Common myeloid progenitor, CD34-positive (primary cell): Measurements from ENCODE around the gene GRID1.
"Not testable (repeated sequence)": the region's sequence is repeated elsewhere in the genome, so short reads cannot be mapped to it uniquely, and the experiment has no call there.

Experiments
- CTCF ChIA-PET: fragments of 350-600 bp; sonication (Branson Sonifier 250); formaldehyde crosslinking; loops from one replicate; lab custom pipeline; 2021; ENCODE audit warnings: antibody characterized with exemption; lab: Charles Lee
- POLR2A ChIA-PET: fragments of 350-600 bp; sonication (Branson Sonifier 250); formaldehyde crosslinking; loops from one replicate; lab custom pipeline; 2021; ENCODE audit warnings: antibody characterized with exemption; lab: Charles Lee
- DNase-seq, 3 donors: peaks; one replicate each; pipeline versions ENCODE4 v3.0.0 to v3.0.0-alpha.2; 2013
- H3K27ac ChIP-seq, 2 experiments: 1 replicate in 1 of 2; 2 replicates in 1 of 2; pipeline ENCODE4 v1.7.0; 2013; ENCODE audit warnings: inconsistent platforms in 2 of 2, low read length in 2 of 2, mild to moderate bottlenecking in 2 of 2, low read depth in 1 of 2, moderate library complexity in 1 of 2; ENCODE audit not compliant: severe bottlenecking in 2 of 2, insufficient read depth in 1 of 2, poor library complexity in 1 of 2
- H3K27me3 ChIP-seq, 5 experiments: replicated peaks in 2 of 5; 1 replicate in 3 of 5; 2 replicates in 2 of 5; pipeline versions ENCODE4 v1.6.1 to v1.7.0; 2013; ENCODE audit warnings: low read length in 4 of 5, mild to moderate bottlenecking in 2 of 5, moderate library complexity in 2 of 5, inconsistent platforms in 1 of 5; ENCODE audit not compliant: insufficient read depth in 5 of 5, control insufficient read depth in 4 of 5
- H3K36me3 ChIP-seq, 4 experiments: 1 replicate in 2 of 4; 2 replicates in 2 of 4; pipeline versions ENCODE4 v1.6.1 to v1.7.0; 2013; ENCODE audit warnings: low read length in 3 of 4, control low read depth in 1 of 4, mild to moderate bottlenecking in 1 of 4; ENCODE audit not compliant: control insufficient read depth in 4 of 4, insufficient read depth in 4 of 4
- H3K4me1 ChIP-seq, 4 experiments: 1 replicate in 3 of 4; 2 replicates in 1 of 4; pipeline versions ENCODE4 v1.6.1 to v1.7.1; 2013; ENCODE audit warnings: low read length in 3 of 4, mild to moderate bottlenecking in 3 of 4, control low read depth in 1 of 4, inconsistent platforms in 1 of 4, moderate library complexity in 1 of 4; ENCODE audit not compliant: control insufficient read depth in 4 of 4, insufficient read depth in 4 of 4; ENCODE audit errors: control extremely low read depth in 1 of 4
- H3K4me3 ChIP-seq, 7 experiments: 1 replicate in 4 of 7; 2 replicates in 3 of 7; pipeline versions ENCODE4 v1.5.1 to v1.7.0; 2013; ENCODE audit warnings: mild to moderate bottlenecking in 7 of 7, low read length in 6 of 7, moderate library complexity in 6 of 7, inconsistent platforms in 2 of 7, low read depth in 2 of 7, control low read depth in 1 of 7; ENCODE audit not compliant: insufficient read depth in 4 of 7, control insufficient read depth in 1 of 7; ENCODE audit errors: extremely low read depth in 1 of 7
- H3K9me3 ChIP-seq, 5 experiments: 1 replicate in 4 of 5; 2 replicates in 1 of 5; pipeline versions ENCODE4 v1.6.1 to v1.7.1; 2013; ENCODE audit warnings: low read length in 4 of 5, mild to moderate bottlenecking in 2 of 5, inconsistent platforms in 1 of 5, low read depth in 1 of 5, moderate library complexity in 1 of 5; ENCODE audit not compliant: control insufficient read depth in 4 of 5, insufficient read depth in 2 of 5; ENCODE audit errors: control extremely low read depth in 1 of 5
- WGBS: methylation state at CpG from one replicate; pipeline ENCODE4 v1.1.5; 2013; ENCODE audit not compliant: insufficient coverage; 5-methylcytosine and 5-hydroxymethylcytosine counted together

The GRID1 gene

DNA sequence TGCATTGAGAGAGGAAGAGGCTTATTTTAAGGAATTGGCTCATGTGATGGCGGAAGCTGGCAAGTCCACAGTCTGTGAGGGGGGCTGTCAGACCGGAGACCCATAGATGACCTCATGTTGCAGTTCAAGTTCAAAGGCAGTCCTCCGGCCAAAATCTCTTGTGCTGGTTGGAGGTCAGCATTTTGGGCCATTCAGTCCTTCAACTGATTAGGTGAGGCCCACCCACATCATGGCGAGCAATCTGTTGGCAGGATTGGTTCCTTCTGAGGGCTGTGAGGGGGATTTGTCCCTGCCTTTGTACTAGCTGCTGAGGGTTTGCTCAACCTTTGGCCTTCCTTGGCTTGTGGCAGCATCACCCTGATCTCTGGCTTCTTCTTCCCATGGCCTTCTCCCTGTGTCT, 290.1 kb downstream of the GRID1 start:
- H3K36me3 ChIP-seq, H3K27ac ChIP-seq, H3K4me3 ChIP-seq, DNase-seq, CTCF ChIA-PET, H3K4me1 ChIP-seq, H3K9me3 ChIP-seq, POLR2A ChIA-PET: not testable (repeated sequence)
- H3K27me3 ChIP-seq, result peaks cover 0 to 14% (median 4%) of the 10 kb centered on the region in 5 experiments
- WGBS, result 96% methylated on average over 2 of the region's 4 CpGs

DNA sequence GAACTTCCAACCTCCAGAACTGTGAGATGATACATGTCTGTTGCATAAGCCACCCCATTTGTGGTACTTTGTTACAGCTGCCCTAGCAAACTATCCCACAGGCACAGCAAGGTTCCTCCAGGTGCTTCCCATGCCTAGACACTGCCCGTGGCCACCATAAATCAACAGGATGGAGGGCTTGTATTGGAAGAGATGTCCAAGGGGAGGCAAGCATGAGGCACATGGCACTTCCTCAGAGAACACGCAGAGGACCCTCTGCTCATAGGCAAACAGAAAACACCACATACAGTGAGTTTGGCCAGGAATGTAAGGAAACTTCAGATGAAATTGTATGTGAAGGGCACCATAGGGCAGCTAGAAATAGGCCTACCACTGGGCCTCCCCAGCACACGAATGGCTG, 291.1 kb downstream of the GRID1 start:
- H3K9me3 ChIP-seq, result no peaks in the 10 kb centered on the region
- no peaks in the 10 kb centered on the region for H3K36me3 ChIP-seq
- POLR2A ChIA-PET, result no interaction called here
- H3K4me3 ChIP-seq, result no peak overlapping the region
- no peaks in the 10 kb centered on the region for H3K4me1 ChIP-seq
- H3K27me3 ChIP-seq, result peaks cover 0 to 12% (median 0%) of the 10 kb centered on the region in 5 experiments
- whole genome bisulfite sequencing, result 100% methylated on average over 2 of the region's 3 CpGs
- no peak for DNase-seq
- H3K27ac ChIP-seq, result no peak overlapping the region
- CTCF ChIA-PET, result no interaction called here

DNA sequence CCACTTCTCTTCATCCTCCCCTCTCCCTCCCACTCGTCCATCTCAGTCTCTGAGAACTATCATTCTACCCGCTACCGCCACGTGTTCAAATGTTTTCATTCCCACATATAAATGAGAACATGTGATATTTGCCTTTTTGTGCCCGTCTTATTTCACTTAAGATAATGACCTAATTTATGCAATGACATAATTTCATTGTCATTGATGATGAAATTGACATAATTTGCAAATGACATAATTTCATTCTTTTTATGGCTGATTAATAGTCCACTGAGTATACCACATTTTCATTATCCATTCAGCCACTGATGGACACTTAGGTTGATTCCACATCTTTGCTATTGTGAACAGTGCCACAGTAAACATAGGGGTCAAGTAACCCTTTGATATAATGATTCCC, 292.3 kb downstream of the GRID1 start:
- Histone ChIP-seq H3K27ac (no peak overlapping the region), H3K4me1 (no peaks in the 10 kb centered on the region), H3K36me3 (no peaks in the 10 kb centered on the region), H3K9me3 (no peaks in the 10 kb centered on the region), H3K27me3 (peaks cover 0 to 9% (median 0%) of the 10 kb centered on the region in 5 experiments), H3K4me3 (no peak overlapping the region)
- POLR2A ChIA-PET, result no interaction called here
- DNase-seq, result no peak
- CTCF ChIA-PET, result no interaction called here
- no CpG with 5 or more reads among the region's 5 CpGs for WGBS

DNA sequence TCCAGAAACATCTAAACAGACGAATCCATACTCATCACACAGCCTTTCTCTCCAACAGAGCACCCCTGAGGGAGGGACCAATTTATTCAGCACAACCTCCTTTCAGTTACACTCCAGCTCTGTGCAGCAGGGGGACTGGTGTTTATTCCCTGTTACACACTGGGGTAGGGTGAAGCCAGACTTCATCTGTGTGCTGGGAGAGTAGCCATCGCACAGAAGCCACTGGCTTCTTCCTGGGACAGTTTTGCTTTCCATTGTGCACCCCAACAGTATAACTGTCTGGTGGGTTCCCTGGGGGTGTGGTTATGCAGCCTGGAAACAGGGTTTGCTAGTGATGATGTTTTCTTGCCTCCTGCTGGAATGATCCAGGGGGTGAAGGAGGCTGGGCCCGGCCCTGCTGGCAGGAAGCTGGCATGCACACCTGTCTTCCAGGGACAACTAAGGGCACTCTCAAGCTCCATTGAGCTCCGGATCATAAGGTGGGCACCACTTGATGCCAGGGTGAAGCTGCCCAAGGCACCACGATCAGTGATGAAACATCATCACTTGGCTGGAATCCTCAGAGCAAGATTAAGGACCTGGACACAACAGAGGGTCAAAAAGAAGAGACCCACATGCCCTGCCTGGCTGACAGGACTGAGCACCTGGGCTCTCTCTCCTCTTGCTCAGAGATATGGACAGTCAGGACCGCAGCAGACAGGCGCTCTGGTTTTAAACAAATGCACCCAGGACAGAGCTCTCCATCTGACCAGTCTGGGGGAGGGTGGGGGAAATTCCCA, 293.2 kb downstream of the GRID1 start:
- H3K27ac ChIP-seq, result no peak overlapping the region
- H3K4me3 ChIP-seq, result no peak overlapping the region
- H3K4me1 ChIP-seq, result no peaks in the 10 kb centered on the region
- ChIA-PET CTCF (no interaction called here), POLR2A (no interaction called here)
- H3K27me3 ChIP-seq, result peaks cover 0 to 9% (median 0%) of the 10 kb centered on the region in 5 experiments
- WGBS, result 87% methylated on average over 3 of the region's 7 CpGs
- H3K9me3 ChIP-seq, result no peaks in the 10 kb centered on the region
- DNase-seq, result no peak
- H3K36me3 ChIP-seq, result no peaks in the 10 kb centered on the region

DNA sequence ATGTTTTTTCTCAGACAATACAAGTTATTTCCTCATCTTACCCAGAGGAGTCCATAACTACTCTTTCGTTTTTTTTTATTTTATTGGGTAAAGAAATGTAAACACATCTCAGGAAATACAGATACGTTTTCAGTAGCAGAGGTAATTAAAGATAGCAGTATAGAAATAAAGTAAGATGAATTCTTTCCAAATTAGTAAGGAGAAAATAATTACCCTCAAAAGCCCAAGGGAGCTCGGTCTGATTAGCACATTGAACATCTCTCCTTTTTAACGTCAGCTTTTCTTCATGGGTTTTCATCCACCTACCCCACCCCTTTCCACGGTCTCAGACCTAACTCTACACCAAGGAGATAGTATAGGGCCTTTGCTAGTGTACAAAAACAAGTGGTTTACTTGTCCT, 294.2 kb downstream of the GRID1 start:
- Histone ChIP-seq H3K9me3 (no peaks in the 10 kb centered on the region), H3K27me3 (peaks cover 0 to 9% (median 0%) of the 10 kb centered on the region in 5 experiments), H3K27ac (no peak overlapping the region), H3K4me3 (no peak overlapping the region), H3K4me1 (no peaks in the 10 kb centered on the region), H3K36me3 (no peaks in the 10 kb centered on the region)
- WGBS, result 86% methylated on average over 3 of the region's 5 CpGs
- ChIA-PET POLR2A (no interaction called here), CTCF (no interaction called here)
- DNase-seq, result no peak

DNA sequence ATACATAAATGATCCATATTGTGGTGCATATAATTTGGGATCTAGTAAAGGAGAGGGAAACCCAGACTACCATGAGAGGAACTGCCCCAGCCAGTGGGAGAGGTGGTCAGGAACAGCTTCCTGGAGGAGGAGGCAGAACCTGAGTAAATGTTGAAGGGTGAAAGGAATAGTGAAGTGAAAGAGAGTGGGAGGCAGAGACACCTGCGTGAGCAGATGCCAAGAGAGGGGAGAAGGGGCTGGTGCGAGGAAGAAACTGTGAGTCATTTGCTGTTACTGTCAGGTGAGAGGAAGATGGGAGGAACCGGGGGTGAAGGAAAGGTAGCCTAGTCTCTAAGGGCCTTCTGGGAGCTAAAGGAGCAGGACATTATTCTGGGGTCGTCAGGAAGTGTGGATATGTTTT, 294.8 kb downstream of the GRID1 start:
- Histone ChIP-seq H3K9me3 (no peaks in the 10 kb centered on the region), H3K4me1 (no peaks in the 10 kb centered on the region), H3K36me3 (no peaks in the 10 kb centered on the region), H3K4me3 (no peak overlapping the region), H3K27me3 (peaks cover 0 to 9% (median 0%) of the 10 kb centered on the region in 5 experiments), H3K27ac (no peak overlapping the region)
- ChIA-PET POLR2A (no interaction called here), CTCF (no interaction called here)
- no peak for DNase-seq
- WGBS, result 77% methylated on average over 3 of the region's 4 CpGs

DNA sequence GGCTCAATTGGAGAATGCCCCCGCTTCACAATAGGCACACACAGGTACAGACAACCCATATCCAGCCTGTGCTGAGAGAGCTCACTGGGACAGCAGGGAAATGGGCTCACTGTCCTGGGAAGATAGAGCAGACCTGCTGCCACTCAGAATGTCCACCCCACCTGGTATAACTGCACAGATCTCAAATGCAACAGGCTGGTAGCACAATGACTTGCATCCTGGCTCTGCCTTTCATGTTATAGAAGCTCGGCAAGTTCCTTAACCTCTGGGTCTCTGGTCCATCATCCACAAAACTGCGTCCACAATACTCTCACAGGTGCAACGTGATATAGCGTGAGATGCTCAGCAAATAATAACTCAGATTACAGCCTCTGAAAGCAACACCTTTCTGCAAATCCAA, 295.4 kb downstream of the GRID1 start:
- ChIA-PET POLR2A (no interaction called here), CTCF (no interaction called here)
- peaks cover 0 to 9% (median 0%) of the 10 kb centered on the region in 5 experiments for H3K27me3 ChIP-seq
- H3K9me3 ChIP-seq, result no peaks in the 10 kb centered on the region
- no peak overlapping the region for H3K4me3 ChIP-seq
- 88% methylated on average over 5 of the region's 5 CpGs for WGBS
- H3K36me3 ChIP-seq, result no peaks in the 10 kb centered on the region
- no peak overlapping the region for H3K27ac ChIP-seq
- no peaks in the 10 kb centered on the region for H3K4me1 ChIP-seq
- no peak for DNase-seq
